Measurements from ENCODE around the gene TANC1.
A peak's percentile ranks its signal among the peaks of the same experiment; 100 is the strongest.
"Not testable (repeated sequence)": the region's sequence is repeated elsewhere in the genome, so short reads cannot be mapped to it uniquely, and the experiment has no call there.

The TANC1 gene

DNA sequence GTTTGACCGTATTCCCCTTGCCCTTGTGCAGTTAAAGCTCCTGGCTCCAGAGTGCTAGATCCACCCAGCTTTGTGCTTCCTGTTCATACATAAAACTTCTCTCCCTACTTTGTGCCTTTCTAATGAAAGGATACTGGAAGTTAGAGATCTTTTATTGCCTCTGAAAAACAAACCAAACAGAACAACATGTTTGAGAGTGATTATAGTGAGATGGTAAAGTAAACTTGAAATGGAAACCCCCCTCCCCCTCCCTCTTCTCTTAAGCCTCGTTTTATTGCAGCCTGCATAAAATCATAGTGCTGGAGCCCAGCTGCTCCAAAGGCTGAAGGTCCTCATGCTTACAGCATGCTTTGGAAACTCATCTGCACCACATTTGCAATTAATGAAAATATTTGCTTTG, 125.1 kb downstream of the TANC1 start:
- DNase-seq: no peak

DNA sequence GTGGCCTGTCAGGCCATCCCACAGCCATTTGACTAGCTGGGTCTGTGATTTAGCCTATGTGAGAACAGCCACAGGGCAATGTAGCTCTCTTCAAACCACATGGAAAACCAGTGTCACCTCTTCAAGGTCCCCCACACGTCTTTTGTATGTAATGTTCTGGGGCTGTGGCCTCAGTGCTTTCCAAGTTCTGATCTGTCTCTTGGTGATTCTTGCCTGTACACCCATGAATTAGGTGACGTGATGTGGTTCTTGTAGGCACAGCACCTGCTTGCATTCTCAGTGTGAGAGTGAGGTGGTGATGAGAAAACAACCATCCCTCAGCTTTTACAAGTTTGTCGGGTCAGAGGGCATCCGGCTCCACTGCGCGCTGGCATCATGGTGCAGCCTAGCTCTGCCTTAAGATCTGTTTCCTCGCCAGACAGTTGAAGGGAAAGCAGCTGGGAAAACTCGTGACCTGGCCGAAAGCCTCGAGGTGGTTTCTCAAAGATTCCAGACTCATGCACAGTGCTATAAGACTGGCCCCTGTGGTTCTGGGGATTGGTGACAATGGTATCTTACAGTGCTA, 125.8 kb downstream of the TANC1 start:
- DNase-seq: peak; percentile 77

DNA sequence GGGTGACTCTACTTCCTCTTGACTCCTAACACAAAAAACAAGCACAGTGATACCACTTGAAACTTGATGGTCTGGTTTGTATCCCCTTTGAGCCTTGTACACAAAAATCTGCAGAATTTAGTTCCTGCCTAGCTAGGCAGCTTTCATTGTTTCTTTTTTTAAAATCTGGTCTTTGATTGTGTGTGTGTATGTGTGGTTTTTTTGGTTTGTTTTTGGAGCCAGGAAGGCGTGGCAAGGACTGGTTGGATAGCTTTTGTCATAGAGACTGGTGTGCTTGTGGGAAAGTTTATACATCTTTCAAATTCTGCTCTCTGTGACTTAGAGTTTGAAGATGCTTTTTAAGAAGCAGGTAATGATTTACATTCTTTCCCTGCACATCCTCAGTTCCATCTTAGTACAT, 127.4 kb downstream of the TANC1 start:
- no peak for DNase-seq

DNA sequence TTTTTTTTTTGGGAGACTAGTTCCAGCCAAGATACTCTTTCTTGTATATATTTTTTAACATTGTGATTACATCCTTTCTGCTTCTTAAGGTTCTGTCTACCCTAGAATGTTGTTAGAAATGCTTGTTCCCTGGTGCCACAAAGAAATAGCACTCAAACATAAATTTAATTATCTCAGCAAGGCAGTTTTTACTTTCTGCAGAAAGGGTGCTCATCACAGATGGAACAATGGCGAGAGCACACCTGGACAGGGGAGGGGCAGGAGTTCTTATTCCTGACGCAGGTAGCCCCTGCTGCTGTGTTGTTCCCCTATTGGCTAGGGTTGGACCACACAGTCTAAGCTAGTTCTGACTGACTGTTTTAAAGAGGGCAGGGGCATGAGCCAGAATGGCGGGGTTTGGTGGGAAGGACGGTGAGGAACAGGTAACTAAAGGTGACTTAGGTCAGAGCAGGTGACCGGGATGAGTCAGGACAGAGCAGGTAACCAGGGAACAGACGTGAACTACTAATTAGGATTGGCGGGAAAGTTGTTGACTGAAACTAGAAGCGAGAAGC, 127.9 kb downstream of the TANC1 start:
- DNase-seq: not testable (repeated sequence)

DNA sequence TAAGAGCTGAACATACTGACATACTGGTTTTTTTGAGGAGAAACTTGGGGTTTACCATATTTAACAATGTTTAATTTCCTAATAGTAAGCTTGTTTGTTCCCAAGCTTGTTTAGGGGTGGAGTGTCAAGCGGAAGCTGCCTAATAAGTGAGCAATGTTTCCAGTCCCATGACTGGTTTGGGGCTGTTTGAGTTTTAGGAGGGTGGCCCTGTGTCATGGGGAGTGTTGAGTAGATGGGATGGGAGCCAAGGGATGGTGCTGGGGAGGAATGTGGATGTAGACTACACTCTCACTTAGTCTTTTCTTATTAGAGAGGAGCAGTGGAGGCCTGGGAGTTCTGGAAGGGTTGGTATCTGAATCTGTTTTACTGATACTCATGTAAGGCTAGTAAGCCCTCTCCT, 128.5 kb downstream of the TANC1 start:
- DNase-seq: no peak

DNA sequence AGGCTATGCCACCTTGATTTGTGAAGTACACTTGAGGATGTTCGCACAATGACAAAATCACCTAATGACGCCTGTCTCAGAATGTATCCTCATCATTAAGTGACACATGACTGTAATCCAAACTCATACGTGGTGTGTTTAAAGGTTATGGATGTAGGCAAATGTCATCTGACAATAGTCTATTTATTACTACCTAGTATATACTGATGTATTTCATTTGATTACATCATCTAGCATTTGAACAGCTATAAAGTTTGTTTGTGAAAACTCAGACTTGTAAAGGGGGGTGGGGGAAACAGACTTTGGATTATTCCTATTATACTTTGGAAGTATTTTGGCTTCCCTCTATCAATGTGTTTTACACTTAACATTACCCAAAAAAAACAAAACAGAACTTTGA, 129.9 kb downstream of the TANC1 start:
- no peak for DNase-seq

DNA sequence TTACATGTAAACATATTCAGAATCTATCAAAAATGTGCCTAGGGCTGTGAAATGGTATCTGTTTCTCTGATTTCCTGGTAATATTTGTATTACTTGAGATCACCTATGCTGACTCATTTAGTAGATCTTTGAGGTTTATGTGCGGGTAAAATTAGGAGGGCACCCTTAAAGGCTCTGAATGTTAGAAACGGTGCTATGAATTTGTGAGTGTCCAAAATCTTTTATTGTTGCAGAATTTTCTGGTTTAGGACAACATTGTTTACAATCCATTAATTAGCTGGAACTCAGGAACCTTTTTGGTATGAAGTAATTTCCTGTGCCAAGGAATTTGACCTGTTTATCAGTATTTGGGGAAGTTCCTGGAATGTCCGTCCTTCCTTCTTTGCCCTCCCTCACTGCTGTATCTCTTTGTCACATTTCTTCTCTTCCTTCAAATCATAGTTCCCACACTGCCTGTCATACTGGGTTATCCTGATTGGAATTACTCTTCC, 130.5 kb downstream of the TANC1 start:
- peak; percentile 51 for DNase-seq

DNA sequence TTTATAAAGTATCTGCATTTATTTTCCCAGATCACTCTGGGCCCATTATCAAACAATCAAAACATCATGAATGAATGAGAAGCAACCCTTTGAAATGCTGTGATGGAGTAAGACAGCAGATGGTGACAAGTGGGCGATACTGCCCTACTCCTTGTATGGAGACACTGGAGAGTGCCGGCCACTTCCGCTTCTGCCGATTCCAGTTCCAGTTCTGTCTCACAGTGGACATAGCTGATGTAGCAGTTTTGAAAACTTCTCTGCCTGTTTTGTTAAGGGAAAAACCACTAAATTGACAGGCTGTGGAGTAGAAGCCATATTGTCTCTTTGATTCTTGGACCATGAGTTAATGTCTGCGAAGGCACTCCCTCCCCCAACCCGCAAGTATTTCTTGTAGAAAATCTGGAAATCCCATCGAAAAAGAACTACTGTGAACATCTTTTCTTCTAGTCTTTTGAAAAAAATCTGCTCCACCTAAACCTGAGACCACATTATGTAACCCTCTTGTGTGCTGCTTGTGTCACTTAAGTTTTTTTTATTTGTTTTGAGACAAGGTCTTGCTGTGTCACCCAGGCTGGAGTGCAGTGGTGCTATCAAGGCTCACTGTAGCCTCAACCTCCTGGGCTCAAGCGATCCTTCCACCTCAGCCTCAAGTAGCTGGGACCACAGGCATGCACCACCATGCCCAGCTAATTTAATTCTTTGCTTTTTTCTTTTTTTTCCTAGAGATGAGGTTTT, 133.5 kb downstream of the TANC1 start:
- DNase-seq: no peak

DNA sequence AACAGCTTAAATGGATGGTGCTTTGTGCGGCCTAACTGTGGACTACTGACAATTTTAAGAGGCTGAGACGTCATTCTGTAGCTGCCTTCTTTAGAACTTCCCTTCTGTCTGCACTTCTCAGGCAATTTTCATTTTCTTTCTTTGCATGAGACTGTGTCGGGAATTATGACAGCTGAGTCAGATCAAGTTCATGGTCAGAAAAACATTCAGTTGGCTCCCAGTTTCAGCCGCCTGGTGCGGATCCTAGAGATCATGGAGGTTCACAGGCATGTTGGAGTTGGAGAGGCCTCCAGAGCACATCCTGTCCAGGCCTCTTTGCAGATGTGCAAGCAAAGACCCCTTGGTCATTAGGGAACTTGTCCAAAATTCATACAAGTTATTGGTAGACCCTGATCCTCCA, 135.0 kb downstream of the TANC1 start:
- DNase-seq: no peak

DNA sequence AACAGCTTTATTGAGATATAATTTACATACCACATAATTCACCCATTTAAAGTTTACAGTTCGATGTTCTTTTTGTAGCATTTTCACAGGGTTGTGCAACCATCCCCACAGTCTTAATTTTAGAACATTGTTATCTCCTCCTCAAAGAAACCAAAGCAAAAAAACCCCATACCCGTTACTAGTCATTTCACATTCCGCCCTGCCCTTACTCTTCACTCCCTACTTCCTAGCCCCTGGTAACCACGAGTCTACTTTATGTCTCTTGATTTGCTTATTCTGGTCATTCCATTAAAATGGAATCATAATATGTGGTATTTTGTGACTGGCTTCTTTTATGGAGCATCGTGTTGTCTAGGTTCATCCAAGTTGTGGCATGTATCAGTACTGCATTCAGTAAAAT, 137.7 kb downstream of the TANC1 start:
- peak; percentile 40 for DNase-seq

DNA sequence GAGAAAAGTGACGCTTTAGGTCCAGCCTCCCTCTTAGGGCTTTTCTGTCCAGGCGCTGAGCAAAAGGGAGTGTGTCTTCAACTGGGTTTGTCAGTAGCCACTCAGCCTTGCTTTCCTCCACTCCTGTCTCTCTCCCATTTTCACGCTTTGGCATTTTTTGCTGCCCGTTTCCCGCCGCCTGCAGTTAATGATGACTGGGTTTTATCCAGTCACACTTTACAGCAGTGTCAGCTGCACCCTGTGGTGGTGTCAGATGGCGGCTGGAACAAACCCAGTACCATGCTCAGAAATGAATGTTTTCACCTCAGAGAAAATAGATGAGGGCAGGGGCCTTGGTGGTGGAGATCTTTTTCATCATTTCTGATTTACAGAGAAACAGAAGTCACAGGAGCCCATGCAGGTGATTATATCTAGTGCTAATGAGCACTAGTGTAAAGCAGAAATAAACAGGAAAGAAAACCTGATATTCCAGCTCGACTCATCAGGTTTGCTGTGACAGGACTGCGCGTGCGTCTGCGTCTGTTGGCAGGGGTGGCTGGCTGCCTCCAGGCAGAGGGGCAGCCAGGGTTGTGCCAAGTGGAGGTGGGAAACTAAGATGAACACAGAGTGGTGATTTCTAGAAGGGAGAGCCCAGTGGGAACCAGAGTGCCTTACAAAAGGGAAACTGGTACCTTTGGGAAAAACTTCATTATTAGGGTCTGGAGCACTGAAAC, 139.9 kb downstream of the TANC1 start:
- no peak for DNase-seq

DNA sequence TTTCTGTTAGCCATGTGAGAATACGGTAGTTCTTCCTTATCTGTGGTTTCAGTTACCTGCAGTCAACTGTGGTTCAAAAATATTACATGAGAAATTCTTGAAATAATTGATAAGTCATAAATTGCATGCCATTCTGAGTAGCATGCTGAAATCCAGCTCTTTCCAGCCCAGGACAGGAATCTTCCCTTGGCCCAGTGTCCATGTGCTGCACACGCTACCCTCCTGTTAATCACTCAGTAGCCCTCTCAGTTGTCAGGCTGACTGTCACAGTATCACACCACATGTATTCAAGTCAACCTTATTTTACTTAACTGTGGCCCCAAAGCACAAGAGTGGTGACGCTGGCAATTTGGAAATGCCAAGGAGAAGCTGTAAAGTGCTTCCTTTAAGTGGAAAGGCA, 141.1 kb downstream of the TANC1 start:
- DNase-seq: no peak

DNA sequence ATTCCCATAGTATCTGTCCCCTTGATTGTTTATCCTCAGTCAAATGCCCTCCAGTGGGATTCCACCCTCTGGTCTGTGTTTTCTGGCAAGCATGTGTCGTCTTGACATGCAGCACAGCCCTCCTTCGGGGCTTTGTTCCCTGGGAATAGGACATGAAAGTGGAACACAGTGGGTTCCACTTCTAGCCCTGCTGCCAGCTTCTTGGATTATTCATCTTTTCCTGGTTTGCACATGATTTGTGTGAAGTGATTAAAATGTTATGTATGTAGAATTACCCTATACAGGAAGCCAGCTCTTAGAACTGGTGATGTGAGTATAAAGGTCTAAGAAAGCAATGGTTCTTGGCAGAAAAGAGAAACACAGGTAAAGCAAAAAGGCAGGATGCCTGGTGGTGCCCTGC, 142.3 kb downstream of the TANC1 start:
- no peak for DNase-seq

DNA sequence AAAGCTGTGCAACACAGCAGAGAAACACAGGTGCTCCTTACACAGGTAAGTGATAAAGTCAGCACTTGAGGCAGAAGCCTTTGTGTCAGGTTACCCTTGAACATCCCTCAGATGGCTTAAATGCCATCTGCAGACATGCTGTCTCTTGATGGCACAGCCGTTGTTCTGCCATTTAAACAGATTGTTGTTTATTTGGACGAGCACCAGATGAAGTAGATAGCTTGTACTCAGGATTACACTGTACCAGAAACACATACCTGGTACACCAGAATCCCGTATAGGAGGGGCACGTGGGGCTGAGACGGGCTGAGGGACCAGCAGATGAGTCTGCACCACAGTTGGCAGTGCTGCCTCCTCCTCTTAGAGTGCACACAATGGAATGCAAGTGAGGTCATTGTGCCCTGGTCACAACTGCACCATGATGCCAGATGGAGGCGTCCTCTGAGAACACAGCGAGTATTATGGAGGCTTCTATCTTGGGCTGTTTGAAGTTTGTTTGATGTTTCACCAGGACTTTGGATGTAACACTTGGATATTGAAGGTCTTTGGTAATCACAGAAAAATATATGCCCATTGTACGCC, 143.0 kb downstream of the TANC1 start:
- DNase-seq: peak; percentile 51

DNA sequence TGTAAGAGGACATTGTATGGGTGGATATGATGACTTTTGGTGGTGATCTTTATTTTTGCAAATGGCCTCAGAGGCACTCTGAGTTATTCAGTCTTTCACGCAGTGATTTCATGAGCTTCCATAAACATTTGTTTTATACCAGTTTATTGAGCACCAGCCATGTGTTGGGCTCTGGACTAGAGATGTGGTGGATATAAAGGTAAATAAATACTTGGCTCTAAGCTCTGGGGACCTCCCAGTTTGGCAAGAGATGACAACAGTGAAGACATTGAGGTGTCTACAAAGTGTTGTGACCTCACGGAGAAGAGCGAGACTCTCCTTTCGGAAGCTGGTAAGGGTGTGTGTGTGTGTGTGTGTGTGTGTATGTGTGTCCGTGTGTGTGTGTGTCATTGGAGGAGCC, 146.4 kb downstream of the TANC1 start:
- DNase-seq: no peak

DNA sequence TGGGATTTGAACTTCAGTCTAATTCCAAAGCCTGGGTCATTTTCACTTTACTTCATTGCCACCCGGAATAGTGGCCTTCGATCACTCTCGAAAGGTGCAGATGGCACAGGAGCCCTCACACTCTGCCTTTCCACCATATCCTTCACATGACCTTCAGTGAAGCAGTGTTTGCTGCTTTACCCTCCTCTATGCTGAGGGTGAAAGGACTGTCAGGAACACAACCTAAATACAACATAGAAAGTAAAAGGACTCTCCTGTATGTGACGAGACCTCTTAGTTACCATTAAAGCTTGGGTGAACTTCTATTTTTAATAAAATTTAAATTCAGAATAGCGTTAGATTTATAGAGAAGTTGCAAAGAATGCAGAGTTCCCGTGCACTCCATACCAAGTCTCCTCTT, 148.5 kb downstream of the TANC1 start:
- no peak for DNase-seq

DNA sequence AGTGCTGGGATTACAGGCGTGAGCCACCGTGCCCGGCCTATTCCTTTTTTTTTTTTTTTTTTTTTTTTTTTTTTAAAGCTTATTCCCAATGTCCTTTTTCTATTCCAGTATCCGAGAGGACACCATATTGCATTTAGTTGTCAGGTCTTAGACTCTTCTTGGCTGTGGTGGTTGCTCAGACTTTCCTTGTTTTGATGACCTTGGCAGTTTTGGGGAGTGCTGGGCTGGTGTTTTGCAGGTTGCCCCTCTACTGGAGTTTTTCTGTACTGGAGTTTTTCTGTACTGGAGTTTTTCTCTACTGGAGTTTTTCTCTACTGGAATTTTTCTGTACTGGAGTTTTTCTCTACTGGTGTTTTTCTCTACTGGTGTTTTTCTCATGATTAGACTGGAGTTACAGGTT, 149.2 kb downstream of the TANC1 start:
- DNase-seq: no peak

DNA sequence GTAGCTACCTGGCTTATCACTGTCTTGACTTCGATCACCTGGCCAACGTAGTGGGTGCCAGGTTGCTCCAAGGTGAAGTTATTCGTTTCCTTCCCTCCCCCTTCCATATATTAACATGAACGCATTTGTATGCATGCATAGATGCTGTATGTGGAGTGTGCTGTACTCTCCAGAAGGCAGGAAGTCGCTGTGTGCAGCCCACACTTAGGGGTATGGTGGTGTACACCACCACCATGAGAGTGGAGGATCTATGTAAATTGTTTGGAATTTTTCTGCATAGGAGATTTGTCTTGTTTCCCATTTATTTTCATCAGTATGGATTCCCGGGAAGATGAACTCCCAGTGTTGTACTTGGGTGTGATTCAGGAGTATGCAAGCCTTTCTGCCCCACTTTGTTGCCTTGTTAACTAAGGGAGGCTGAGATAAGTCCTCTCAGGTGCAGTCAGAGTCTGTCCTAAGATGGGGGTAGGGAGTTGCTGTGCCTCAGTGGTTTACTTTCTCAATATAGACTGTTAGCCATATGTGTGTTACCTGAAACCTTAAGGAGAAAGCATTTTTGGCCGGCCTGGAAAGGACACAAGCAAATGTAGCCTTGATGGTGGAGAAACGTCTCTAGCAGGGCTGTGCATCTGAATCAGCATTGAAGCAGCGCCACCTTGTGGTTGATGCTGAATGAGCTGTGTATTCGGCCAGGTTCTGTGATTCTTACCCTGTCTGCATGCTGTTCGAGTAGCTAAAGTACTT, 149.8 kb downstream of the TANC1 start:
- DNase-seq: peak; percentile 78

DNA sequence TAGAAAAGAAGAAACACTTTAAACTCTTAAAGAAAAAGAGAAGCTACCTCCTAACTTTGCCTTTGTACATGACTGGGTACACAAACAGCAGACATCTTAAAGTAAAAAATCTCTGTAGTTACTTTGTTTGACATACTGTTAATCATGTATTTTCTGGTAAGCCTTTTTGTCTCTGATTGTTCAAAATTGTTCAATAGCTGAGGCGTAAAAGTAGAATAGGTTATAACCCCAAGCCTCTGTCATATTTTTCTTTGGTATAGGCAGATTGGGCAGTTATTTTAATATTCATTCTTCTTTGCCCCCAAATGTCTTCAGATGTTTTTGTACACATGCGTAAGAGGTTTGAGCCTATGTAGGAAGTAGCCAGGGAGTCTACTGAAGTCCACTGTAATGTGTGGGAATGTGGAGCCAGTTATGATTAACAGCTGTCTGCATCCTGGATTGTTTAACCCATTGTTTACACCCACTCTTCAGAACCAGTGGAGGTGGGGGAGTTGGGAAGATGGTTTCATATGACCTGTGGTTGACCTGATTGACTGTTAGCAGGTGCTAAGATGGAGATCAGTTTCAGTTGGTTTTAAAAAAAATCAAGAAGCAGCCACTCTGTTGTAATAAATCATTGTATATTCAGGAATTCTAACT, 150.5 kb downstream of the TANC1 start:
- DNase-seq: no peak

DNA sequence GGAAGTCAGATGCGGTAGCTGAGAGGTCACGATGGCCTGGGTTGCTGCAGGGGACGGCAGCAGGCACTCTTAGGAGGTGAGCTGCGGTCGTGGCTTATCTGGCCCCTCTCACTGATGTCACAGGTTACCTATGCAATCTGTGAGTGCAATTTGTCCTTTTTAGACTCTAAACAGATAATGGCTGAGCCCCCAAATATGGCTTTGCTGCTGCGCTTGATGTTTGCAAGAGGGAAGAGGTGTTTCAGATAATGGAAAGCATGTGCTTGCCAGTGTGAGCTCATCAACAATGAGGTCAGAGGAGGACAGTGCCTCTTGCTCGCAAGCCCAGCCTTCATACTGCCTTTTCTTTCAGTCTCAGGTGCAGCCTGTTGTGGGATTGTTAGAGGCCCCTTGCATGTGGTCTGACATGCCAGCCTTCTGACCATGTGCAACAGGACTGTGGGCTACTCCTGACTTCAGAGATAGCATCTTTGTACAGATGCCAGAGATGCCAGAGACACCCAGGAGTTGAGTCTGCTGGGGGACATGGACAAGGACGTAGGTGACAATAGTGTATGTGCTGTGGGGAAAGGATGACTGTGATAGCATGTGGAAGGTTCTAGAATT, 151.3 kb downstream of the TANC1 start:
- DNase-seq: no peak

DNA sequence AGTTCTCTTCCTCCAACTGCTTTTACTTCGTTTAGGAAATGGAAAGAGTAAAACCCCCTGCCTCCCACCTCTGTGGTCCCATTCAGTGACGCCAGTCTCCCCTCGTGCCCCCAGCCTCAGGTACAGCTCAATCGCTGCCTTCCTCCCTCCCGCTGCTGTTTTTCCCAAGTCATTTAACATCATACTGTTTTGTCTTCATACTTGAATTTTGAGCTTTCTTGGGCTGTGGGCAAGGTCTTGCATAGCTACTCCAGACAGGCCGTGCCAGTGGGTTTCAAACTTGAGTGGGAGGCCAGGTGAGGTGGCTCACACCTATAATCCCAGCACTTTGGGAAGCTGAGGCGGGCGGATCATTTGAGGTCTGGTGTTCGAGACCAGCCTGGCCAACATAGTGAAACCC, 155.3 kb downstream of the TANC1 start:
- no peak for DNase-seq

DNA sequence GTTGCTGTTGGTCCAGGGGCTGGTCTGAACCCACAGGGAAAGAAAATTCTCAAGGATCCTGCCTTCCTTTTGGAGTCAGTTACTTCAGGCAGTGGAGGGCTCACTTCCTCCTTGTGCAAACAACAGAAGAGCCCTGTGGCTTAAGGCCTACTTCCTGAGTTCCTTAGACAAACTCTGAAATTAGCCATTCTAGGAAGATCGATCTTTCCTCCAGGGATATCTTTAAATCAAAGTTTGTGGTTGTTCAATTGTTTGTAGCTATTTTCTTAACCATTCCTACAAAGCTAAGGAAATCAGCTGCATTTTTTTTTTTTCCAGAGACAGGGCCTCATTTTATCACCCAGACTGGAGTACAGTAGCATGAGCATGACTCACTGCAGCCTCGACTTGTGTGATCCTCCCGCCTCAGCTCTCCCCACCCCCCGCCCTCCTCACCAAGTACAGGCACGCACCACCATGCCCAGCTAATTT, 156.0 kb downstream of the TANC1 start:
- DNase-seq: peak; percentile 92

All from EL (cell line).